Measurements from ENCODE around the gene MED4.

MED4 gene

GRCh38 chr13:48043789-48044503, 51.0 kb downstream of the MED4 start:
- intact Hi-C loops (cut with DNase I; ENCODE audit: low total_unique reads) = no loop called here
- peak overlapping the region in 1 of 2 donors; percentile 24 for H3K27ac ChIP-seq

GRCh38 chr13:48042894-48043293, 52.0 kb downstream of the MED4 start:
- TF ChIP-seq CTCF (IDR thresholded peaks at IDR 0.05) = no peak

More at GRCh38 chr13:48043789-48044503, 51.0 kb downstream of the MED4 start:
- Histone ChIP-seq H3K27me3 (no peaks in the 10 kb centered on the region), H3K4me3 (no peak overlapping the region), H3K4me1 (peaks cover 0 to 10% (median 0%) of the 10 kb centered on the region in 4 donors), H3K36me3 (peaks cover 0 to 37% (median 18%) of the 10 kb centered on the region in 3 donors), H3K9me3 (no peaks in the 10 kb centered on the region)
- no peak for TF ChIP-seq CTCF (IDR thresholded peaks at IDR 0.05)
- DNase-seq = no peak

GRCh38 chr13:48040896-48041295, 54.0 kb downstream of the MED4 start:
- DNase-seq = no peak
- H3K4me1 ChIP-seq = peaks cover 0 to 25% (median 13%) of the 10 kb centered on the region in 4 donors
- H3K36me3 ChIP-seq = peaks cover 0 to 17% (median 5%) of the 10 kb centered on the region in 3 donors
- no peaks in the 10 kb centered on the region for H3K27me3 ChIP-seq
- no peak overlapping the region for H3K27ac ChIP-seq
- no peak for TF ChIP-seq CTCF (IDR thresholded peaks at IDR 0.05)
- no peaks in the 10 kb centered on the region for H3K9me3 ChIP-seq
- intact Hi-C loops (cut with DNase I; ENCODE audit: low total_unique reads) = no loop called here
- H3K4me3 ChIP-seq = no peak overlapping the region

More at GRCh38 chr13:48042894-48043293, 52.0 kb downstream of the MED4 start:
- H3K9me3 ChIP-seq = no peaks in the 10 kb centered on the region
- no peaks in the 10 kb centered on the region for H3K27me3 ChIP-seq
- peaks cover 0 to 17% (median 4%) of the 10 kb centered on the region in 4 donors for H3K4me1 ChIP-seq
- H3K36me3 ChIP-seq = peaks cover 0 to 28% (median 9%) of the 10 kb centered on the region in 3 donors
- intact Hi-C loops (cut with DNase I; ENCODE audit: low total_unique reads) = no loop called here
- no peak for DNase-seq
- no peak overlapping the region for H3K27ac ChIP-seq
- H3K4me3 ChIP-seq = no peak overlapping the region

DNA sequence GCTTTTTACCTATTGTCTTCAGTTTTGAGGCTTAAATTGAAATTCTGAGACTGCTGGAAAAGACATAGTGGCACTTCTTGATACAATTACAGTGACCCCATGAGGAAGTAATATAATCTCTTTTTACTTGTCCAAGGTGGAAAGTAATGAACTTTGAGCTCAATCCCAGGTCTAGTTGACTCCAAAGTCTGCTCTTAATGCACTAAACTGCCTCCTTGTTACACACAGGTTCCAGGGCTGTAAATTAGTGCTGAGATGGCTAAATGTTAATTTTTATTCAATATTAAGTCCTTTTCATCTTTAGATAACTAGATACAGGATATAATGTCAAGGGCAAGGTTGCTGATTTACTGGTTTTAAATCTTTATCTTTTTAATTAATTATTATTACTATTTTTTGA, 54.9 kb downstream of the MED4 start:
- H3K27ac ChIP-seq = no peak overlapping the region
- no peak for TF ChIP-seq CTCF (IDR thresholded peaks at IDR 0.05)
- DNase-seq = no peak
- no peaks in the 10 kb centered on the region for H3K27me3 ChIP-seq
- peaks cover 0 to 25% (median 13%) of the 10 kb centered on the region in 4 donors for H3K4me1 ChIP-seq
- no peak overlapping the region for H3K4me3 ChIP-seq
- peaks cover 0 to 17% (median 4%) of the 10 kb centered on the region in 3 donors for H3K36me3 ChIP-seq
- intact Hi-C loops (cut with DNase I; ENCODE audit: low total_unique reads) = no loop called here
- H3K9me3 ChIP-seq = no peaks in the 10 kb centered on the region

GRCh38 chr13:48038761-48039160, 56.1 kb downstream of the MED4 start:
- H3K4me1 ChIP-seq = peaks cover 0 to 22% (median 13%) of the 10 kb centered on the region in 4 donors
- no peaks in the 10 kb centered on the region for H3K27me3 ChIP-seq
- H3K9me3 ChIP-seq = no peaks in the 10 kb centered on the region
- DNase-seq = no peak
- no peak overlapping the region for H3K4me3 ChIP-seq
- peaks cover 0 to 17% (median 4%) of the 10 kb centered on the region in 3 donors for H3K36me3 ChIP-seq
- no peak for TF ChIP-seq CTCF (IDR thresholded peaks at IDR 0.05)
- intact Hi-C loops (cut with DNase I; ENCODE audit: low total_unique reads) = no loop called here
- H3K27ac ChIP-seq = peak overlapping the region; percentile 84 to 91

All from tibial artery (tissue), 4 donors.